ENCODE results near the gene NFKBIE.

The NFKBIE gene

GRCh38 chr6:44258325-44258863 lies 7.0 kb downstream of the NFKBIE start:
- DNase-seq (ENCODE audit: low read depth in 3 of 3, low spot score in 1 of 3), result no peak

DNA sequence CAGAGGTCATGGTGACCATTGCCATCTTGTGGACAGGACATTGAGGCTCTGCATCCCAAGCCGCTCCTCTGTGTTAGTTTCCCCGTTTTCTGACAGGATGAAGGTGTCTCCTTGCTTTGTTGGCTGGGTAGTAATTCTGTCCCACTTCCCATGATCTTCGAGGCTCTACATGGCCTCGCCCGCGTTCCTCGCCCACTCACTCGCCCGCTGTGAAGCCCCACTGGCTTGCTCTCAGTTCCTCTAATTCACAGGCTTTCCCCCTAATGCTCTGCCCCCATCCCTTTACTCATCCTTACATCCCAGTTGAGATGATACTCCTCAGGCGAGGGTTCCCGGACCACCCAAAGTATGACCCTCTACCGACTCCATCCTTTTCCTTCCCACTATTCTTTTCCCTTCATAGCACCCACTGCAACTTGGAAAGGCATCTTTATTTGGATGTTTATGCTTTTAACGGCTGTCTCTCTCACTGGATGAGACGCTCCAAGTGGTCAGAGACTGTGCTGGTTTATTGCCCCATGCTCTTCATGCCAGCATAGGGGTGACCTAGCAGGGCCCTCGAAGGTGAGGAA lies 7.5 kb downstream of the NFKBIE start:
- no peak for DNase-seq (ENCODE audit: low read depth in 3 of 3, low spot score in 1 of 3)

DNA sequence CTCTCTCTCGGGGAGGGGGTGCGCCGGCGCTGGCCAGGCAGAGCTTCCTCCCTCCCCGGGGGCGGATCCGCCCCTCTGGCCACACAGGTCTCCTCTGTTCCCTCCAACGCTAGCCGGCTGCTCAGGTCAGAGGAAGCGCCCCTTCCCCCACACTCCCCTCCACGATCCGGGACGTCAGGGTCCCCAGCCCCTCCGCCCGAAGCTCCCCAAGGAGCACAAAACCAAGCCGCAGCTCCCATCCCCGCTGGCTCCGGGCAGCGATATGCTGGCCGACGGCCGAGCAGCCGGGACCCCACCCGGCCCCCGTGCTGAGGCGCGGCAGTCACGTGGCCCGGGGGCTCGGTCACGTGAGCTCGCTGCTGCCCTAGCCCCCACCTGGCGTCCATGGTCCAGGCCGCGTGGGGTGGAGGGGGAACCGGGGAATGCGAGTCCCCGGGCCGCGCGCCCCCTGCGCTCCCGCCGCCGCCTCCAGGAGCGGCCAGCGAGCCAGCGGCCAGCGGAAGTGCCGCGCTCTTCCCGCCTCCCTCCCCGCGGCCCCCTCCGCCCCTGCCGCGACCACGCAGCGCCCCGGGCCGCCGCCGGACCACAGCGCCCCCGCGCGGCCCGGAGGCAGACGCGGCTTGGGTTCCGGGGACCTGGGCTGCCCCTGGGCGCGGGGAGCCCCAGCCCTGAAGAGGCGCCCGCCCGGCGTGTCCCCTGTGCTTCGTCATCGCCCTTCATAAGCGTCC lies 8.2 kb downstream of the NFKBIE start, which contains the start of gene SLC35B2:
SLC35B2 (minus strand) TSS at position 504 of the 728 bp plus-strand sequence; CDS start at position 386, 118 bp downstream.
- peak in 2 of 3 donors; percentile 44 to 56 for DNase-seq (ENCODE audit: low read depth in 3 of 3, low spot score in 1 of 3)

DNA sequence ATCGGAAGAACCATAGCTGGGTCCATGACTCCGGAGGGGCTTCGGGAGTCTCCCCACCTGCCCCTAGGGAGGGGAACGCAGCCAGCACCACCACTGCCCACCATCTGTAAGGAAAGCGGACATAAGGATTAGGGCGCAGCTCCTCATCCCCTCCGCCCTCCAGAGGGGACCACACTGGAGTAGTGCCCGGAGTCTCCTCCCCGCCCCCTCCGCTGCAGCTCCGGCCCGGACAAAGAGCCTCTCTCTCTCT lies 8.7 kb downstream of the NFKBIE start:
- DNase-seq (ENCODE audit: low read depth in 3 of 3, low spot score in 1 of 3), result no peak

GRCh38 chr6:44255871-44256774 lies 9.2 kb downstream of the NFKBIE start:
- DNase-seq (ENCODE audit: low read depth in 3 of 3, low spot score in 1 of 3), result no peak

DNA sequence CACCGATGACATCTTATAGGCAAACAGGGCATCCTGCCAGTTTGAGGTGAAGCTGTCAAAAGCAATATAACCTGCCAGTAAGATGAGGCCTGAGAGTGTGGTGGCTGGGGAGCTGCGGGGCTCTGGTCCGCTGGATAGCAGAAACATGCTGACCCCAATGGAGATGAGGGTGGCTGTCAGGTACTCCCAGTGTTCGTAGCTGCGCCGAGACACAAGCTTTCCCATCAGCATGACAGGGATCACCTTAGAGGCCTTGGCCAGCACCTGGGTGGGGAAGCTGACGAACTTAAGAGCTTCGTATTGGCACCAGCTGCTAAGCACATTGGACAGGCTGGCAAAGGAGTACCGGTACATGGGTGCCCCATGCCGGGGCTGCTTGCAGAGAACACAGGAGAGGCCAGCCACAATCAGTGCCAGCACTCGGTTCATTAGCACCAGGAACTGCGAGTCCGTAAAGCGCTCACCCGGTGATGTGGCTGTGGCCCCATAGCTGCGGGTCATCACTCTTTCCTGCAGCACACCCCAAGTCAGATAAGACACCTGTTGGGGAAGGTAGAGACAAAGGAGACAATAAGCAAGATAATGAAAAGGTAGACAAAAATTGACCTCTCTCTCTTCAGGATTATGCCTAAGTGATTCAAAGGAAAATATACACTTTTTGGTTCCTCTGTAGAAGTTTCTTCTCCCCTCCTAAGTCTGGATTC lies 10.1 kb downstream of the NFKBIE start:
- no peak for DNase-seq (ENCODE audit: low read depth in 3 of 3, low spot score in 1 of 3)

DNA sequence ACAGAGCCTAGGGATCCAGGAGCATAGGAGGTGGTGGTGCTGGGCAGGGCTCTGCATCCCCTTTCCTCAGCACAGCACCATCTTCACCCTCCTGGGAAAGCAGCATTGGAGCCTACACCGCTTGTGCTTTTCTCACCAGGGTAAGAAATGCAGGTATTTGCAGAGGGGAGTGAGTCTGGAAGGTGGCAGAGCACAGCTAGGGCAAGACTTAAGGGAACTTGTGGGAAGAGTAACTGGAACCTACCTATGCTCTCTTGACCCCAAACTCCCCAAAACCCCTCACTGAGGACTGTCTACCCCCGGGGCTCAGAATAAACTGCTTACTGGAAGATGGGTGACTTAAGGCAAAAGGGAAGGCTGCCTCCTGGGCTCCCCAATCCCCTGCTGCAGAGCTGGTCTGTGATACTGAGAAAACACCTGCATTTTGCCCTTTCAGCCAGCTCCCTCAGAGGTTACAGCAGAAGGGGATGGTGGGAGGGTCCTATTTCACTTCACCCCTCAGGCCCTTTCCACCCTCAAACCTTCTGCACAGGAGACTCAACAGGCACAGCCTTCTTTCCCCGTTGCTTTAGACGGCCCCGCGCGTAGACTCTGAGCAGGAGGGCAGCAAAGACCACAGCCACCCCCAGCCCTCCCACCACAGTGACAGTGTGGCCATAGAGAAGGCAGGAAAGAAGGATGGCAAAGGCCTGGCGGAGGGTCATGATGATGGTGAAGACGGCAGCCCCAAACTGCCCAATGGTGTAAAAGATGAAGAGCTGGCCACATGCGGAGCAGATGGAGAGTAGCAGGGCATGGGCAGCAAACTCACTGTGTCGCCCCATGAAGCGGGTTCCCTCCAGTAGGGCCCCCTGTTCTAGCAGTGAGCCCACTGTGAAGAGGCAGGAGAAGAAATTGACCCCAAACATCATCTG lies 10.9 kb downstream of the NFKBIE start:
- no peak for DNase-seq (ENCODE audit: low read depth in 3 of 3, low spot score in 1 of 3)

DNA sequence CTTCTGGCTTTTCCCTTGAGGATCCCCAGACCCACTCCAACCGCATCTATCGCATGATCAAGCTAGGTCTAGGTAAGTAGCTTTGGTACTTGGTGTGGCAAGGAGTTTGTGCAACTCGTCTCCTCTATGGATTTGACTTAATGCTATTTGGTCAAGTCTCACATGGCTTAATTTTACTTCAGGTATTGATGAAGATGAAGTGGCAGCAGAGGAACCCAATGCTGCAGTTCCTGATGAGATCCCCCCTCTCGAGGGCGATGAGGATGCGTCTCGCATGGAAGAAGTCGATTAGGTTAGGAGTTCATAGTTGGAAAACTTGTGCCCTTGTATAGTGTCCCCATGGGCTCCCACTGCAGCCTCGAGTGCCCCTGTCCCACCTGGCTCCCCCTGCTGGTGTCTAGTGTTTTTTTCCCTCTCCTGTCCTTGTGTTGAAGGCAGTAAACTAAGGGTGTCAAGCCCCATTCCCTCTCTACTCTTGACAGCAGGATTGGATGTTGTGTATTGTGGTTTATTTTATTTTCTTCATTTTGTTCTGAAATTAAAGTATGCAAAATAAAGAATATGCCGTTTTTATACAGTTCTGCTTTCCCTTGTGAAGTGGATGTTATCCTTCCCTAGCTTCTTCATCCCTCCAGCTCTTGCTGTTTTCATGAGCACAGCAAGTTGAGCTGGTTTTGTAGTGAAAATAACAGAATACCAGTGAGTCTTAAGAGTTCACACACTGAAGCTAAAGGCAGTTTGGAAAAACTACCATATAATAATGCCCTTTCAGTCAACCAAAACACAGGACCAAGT lies 11.8 kb downstream of the NFKBIE start:
- no peak for DNase-seq (ENCODE audit: low read depth in 3 of 3, low spot score in 1 of 3)

- DNase-seq (ENCODE audit: low read depth in 3 of 3, low spot score in 1 of 3), result no peak
Observed at GRCh38 chr6:44251576-44252524, 13.5 kb downstream of the NFKBIE start.

GRCh38 chr6:44250718-44251123 lies 14.6 kb downstream of the NFKBIE start:
- no peak for DNase-seq (ENCODE audit: low read depth in 3 of 3, low spot score in 1 of 3)

DNA sequence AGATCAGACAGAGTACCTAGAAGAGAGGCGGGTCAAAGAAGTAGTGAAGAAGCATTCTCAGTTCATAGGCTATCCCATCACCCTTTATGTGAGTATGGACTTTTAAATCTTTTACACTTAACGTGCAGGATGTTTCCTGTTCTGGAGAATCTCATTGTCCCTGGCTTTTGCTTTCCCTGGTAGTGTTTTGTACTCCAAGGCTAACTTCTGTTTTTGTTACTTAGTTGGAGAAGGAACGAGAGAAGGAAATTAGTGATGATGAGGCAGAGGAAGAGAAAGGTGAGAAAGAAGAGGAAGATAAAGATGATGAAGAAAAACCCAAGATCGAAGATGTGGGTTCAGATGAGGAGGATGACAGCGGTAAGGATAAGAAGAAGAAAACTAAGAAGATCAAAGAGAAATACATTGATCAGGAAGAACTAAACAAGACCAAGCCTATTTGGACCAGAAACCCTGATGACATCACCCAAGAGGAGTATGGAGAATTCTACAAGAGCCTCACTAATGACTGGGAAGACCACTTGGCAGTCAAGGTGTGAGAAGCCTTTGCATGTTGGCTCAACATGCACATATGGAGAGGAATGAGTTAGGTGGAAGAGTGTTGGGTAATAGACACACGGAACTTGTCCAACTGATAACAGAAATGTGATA lies 15.2 kb downstream of the NFKBIE start:
- no peak for DNase-seq (ENCODE audit: low read depth in 3 of 3, low spot score in 1 of 3)

- no peak for DNase-seq (ENCODE audit: low read depth in 3 of 3, low spot score in 1 of 3)
Observed at GRCh38 chr6:44249082-44249748, 16.1 kb downstream of the NFKBIE start.

DNA sequence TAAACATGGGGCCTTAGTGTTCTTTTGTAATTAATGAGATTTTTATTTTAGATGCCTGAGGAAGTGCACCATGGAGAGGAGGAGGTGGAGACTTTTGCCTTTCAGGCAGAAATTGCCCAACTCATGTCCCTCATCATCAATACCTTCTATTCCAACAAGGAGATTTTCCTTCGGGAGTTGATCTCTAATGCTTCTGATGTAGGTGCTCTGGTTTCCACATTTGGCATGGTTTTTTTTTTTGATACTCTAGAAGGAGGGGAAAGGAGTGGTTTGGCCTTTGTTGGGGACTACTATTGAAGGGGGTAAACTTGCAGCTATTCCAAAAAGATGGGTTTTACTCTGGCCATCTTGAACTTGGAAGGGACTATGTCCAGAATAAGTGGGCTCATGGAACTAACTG lies 16.8 kb downstream of the NFKBIE start:
- no peak for DNase-seq (ENCODE audit: low read depth in 3 of 3, low spot score in 1 of 3)

DNA sequence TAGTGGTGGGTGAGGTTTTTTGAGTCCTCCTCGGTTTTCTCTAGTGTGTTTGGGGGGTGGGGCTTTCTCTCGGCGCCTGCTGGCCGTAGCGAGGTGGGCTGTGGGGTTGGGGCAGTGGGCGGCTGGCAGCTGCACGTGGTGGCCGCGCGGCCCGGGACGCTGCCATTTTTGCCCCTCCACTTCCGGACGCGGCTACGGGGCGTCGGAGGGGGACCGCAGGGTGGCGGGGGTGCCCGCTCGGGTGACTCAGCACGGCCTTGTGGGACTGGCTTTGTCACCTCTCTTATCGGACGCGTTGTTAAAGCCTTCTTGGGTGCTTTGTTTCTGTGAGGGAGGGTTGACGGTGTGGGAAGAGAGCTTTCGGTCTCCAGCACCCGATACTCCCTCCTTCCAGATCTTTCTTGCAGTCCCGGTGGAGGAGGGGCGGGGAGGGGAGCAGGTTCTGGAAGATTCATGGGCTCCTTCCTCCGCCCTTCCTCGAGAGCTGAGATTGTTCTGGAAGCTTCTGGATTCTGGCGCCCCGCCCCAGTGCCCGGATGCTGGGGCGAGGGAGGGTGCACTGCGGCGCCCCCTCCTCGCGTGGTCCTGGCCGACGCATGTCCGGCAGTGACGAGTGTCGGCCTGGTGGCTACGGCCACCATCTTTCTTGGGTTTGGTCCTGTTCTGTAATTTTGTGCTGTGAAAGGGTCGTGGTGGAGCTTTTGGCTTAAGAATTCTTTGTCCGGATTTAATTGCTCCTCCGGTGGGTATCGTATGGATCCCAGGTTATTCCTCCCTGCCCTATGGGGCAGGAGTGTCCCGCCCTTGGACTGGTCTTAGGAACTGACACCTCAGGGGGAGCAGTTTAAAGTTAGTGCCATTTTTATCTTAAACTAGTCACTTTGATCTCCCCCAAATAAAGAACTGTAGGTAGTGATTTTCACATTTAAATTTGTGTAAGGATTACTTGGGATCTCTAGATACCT lies 17.7 kb downstream of the NFKBIE start:
- peak; percentile 77 to 84 (median 80) for DNase-seq (ENCODE audit: low read depth in 3 of 3, low spot score in 1 of 3)

- DNase-seq (ENCODE audit: low read depth in 3 of 3, low spot score in 1 of 3), result peak; percentile 84 to 95 (median 92)
Observed at GRCh38 chr6:44246663-44247337, 18.6 kb downstream of the NFKBIE start, which contains the start of gene HSP90AB1. Gene HSP90AB1 (plus strand): TSS chr6:44247101. CDS start chr6:44248630, 1,529 bp downstream.

Data from stimulated activated CD4-positive, alpha-beta T cell treated with anti-CD3 and anti-CD28 coated beads, TNF-alpha, amount 100 ng/mL, for 1 hour (primary cell).